HepG2 (cell line): ENCODE measurements around the gene CDC25C. TPM values are rescaled to one million over a fixed set of nuclear protein-coding genes. Genes with fewer than 3 reads are reported as not detected.

Experiments used
- AKAP8 ChIP-seq: sonication (generic); formaldehyde crosslinking; IDR thresholded peaks from 2 replicates; pipeline ENCODE4 v1.5.1; 2020; ENCODE audit warnings: mild to moderate bottlenecking, missing genetic modification reagents
- ELF3 ChIP-seq: IDR thresholded peaks from 2 replicates; pipeline ENCODE4 v1.6.1; 2016; ENCODE audit warnings: missing genetic modification reagents, missing compliant biosample characterization
- JUNB ChIP-seq: sonication (generic); formaldehyde crosslinking; IDR thresholded peaks from 2 replicates; pipeline ENCODE4 v1.8.0; 2022; ENCODE audit warnings: missing genetic modification reagents, mild to moderate bottlenecking, borderline replicate concordance
- MTA1 ChIP-seq: sonication (generic); formaldehyde crosslinking; IDR thresholded peaks from 2 replicates; pipeline ENCODE4 v1.4.0; 2020; ENCODE audit warnings: missing genetic modification reagents, mild to moderate bottlenecking, borderline replicate concordance
- PCBP1 ChIP-seq: fragments of 200-400 bp; formaldehyde crosslinking; IDR thresholded peaks from 2 replicates; pipeline ENCODE4 v1.6.1; 2017; ENCODE audit warnings: mild to moderate bottlenecking, low read depth, low read length, borderline replicate concordance
- RBFOX2 ChIP-seq: fragments of 200-400 bp; formaldehyde crosslinking; IDR thresholded peaks from 2 replicates; pipeline ENCODE4 v1.6.1; 2017; ENCODE audit warnings: low read depth, mild to moderate bottlenecking, low read length
- TARDBP ChIP-seq: sonication (generic); formaldehyde crosslinking; IDR thresholded peaks from 2 replicates; pipeline ENCODE4 v1.8.0; 2022; ENCODE audit warnings: mild to moderate bottlenecking, missing genetic modification reagents
- XRCC5 ChIP-seq: fragments of 200-400 bp; formaldehyde crosslinking; optimal IDR thresholded peaks from 2 replicates; pipeline ENCODE3; 2017; ENCODE audit warnings: mild to moderate bottlenecking, low read length
- YEATS2 ChIP-seq: sonication (generic); formaldehyde crosslinking; IDR thresholded peaks from 2 replicates; pipeline ENCODE4 v1.4.0; 2020; ENCODE audit warnings: missing genetic modification reagents, borderline replicate concordance
- ZBTB21 ChIP-seq: sonication (generic); formaldehyde crosslinking; IDR thresholded peaks from 2 replicates; pipeline ENCODE4 v1.4.0; 2020; ENCODE audit warnings: missing genetic modification reagents
- ZFP36L1 ChIP-seq: sonication (generic); formaldehyde crosslinking; IDR thresholded peaks from 2 replicates; pipeline ENCODE4 v1.8.0; 2022; ENCODE audit warnings: mild to moderate bottlenecking, missing genetic modification reagents, moderate library complexity
- ZFP41 ChIP-seq: sonication (generic); formaldehyde crosslinking; IDR thresholded peaks from 2 replicates; pipeline ENCODE4 v1.4.0; 2020; ENCODE audit warnings: mild to moderate bottlenecking, missing genetic modification reagents, borderline replicate concordance
- ZMYM2 ChIP-seq: sonication (generic); formaldehyde crosslinking; IDR thresholded peaks from 2 replicates; pipeline ENCODE4 v1.8.0; 2022; ENCODE audit warnings: mild to moderate bottlenecking, missing genetic modification reagents
- ZNF101 ChIP-seq: sonication (generic); formaldehyde crosslinking; IDR thresholded peaks from 2 replicates; pipeline ENCODE4 v1.4.0; 2020; ENCODE audit warnings: mild to moderate bottlenecking, low read depth, missing genetic modification reagents, borderline replicate concordance
- ZNF30 ChIP-seq: sonication (generic); formaldehyde crosslinking; IDR thresholded peaks from 2 replicates; pipeline ENCODE4 v1.5.0; 2020; ENCODE audit warnings: mild to moderate bottlenecking, missing genetic modification reagents
- ZNF564 ChIP-seq: sonication (generic); formaldehyde crosslinking; IDR thresholded peaks from 2 replicates; pipeline ENCODE4 v1.8.1; 2023; ENCODE audit warnings: mild to moderate bottlenecking, missing genetic modification reagents
- ZNF629 ChIP-seq: sonication (generic); formaldehyde crosslinking; conservative IDR thresholded peaks from 2 replicates; pipeline ENCODE4 v1.5.0; 2020; ENCODE audit warnings: missing genetic modification reagents
- ZNF724P ChIP-seq: sonication (generic); formaldehyde crosslinking; IDR thresholded peaks from 2 replicates; pipeline ENCODE4 v1.8.0; 2022; ENCODE audit warnings: missing genetic modification reagents, borderline replicate concordance
- ZNF761 ChIP-seq: sonication (generic); formaldehyde crosslinking; conservative IDR thresholded peaks from 2 replicates; pipeline ENCODE4 v1.4.0; 2020; ENCODE audit warnings: mild to moderate bottlenecking, missing genetic modification reagents
- polyA plus RNA-seq, 8 experiments: library from polyadenylated mRNA; depleted of rRNA in 3 of 8; stranded (reverse) in 7 of 8; unstranded in 1 of 8; fragments of >200 nt; fragmentation: Illumina TruSeq in 4 of 8; extraction: Trizol in 4 of 8; gene quantifications; 2 replicates each; pipeline versions ENCODE4 v1.2.1 to v1.2.3, GENCODE V29; 2011 to 2016; ENCODE audit warnings: low read depth in 4 of 8, missing spikeins in 1 of 8, mixed read lengths in 1 of 8; ENCODE audit not compliant: insufficient read depth in 1 of 8
- total RNA-seq, 5 experiments: library from RNA; depleted of rRNA; stranded (reverse); fragments of >200 nt; fragmentation: Illumina TruSeq; extraction: Trizol; gene quantifications; 2 replicates each; pipeline ENCODE4 v1.2.3, GENCODE V29; 2016; ENCODE audit warnings: low read depth in 1 of 5
- TF ChIP-seq, protein P1 (sequence below): IDR thresholded peaks from 2 replicates; pipeline ENCODE4 v1.6.1; 2018; ENCODE audit warnings: missing genetic modification reagents, mild to moderate bottlenecking, missing compliant biosample characterization
- TF ChIP-seq, protein P2 (sequence below): sonication (generic); formaldehyde crosslinking; conservative IDR thresholded peaks from 2 replicates; pipeline ENCODE4 v1.8.0; 2022; ENCODE audit warnings: low read depth, missing genetic modification reagents
- TF ChIP-seq, protein P3 (sequence below): sonication (generic); formaldehyde crosslinking; IDR thresholded peaks from 2 replicates; pipeline ENCODE4 v1.4.0; 2020; ENCODE audit warnings: mild to moderate bottlenecking, missing genetic modification reagents
- TF ChIP-seq, protein P4 (sequence below): sonication (generic); formaldehyde crosslinking; IDR thresholded peaks from 2 replicates; pipeline ENCODE4 v1.5.1; 2020; ENCODE audit warnings: mild to moderate bottlenecking, missing genetic modification reagents, moderate library complexity
- TF ChIP-seq, protein P5 (sequence below): IDR thresholded peaks from 2 replicates; pipeline ENCODE4 v1.6.1; 2016; ENCODE audit warnings: low read depth, borderline replicate concordance

Gene CDC25C
- total and polyA plus RNA-seq, 2 of the 13 experiments (the other 11 are each of a cell fraction or from before 2014, with no cell fraction given): 17.7 to 27.6 TPM

DNA sequence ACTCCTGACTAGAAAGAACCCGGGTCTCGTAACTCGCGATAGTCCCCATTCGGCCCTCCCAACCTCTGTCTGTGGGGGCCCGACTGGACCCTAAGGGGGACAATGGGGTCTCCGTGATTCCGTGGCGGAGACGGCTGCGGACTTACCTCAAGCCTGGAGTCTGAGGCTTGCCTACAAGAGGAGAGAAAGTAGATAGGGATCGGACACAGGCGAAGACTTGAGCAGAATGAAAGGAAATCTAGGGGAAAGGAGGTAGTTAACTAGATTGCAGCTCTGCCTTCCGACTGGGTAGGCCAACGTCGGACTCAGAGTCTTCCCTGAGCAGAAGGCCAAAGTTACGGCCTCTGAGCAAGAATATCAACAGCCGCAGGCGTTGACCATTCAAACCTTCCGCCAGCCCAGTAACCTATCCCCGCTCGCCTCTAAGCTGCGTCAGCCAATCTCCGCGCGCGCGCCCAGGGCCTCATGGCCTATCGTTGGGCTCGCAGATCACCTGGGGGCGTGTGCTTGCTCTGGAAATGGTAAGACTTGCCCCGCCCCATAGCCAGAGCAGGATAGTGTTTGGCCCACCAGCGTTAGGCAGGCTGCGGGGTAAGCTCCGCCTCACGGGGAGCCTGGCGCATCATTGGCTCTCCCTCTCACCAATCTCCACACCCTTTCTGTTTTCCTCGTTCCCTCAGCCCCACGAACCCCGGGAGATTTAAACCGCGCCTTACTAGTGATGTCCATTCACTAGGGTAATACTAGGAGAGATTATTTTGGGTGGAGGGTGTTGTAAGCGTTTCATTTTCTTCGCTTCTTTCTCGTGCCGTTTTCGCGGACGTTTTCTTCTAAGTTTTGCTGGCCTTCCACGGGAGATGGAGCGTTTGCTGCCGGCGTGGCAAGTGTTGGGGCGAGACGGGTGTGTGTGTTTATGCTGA lies at the start of gene CDC25C (continued):
- TF ChIP-seq, protein P1, sequence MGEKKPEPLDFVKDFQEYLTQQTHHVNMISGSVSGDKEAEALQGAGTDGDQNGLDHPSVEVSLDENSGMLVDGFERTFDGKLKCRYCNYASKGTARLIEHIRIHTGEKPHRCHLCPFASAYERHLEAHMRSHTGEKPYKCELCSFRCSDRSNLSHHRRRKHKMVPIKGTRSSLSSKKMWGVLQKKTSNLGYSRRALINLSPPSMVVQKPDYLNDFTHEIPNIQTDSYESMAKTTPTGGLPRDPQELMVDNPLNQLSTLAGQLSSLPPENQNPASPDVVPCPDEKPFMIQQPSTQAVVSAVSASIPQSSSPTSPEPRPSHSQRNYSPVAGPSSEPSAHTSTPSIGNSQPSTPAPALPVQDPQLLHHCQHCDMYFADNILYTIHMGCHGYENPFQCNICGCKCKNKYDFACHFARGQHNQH: peak; percentile 18; the same call in 1 of the 2 replicates
- TF ChIP-seq ZNF30 (CRISPR knock-in tag) (no peak), XRCC5 (peak; percentile 65), ZNF761 (CRISPR knock-in tag) (0 out of 2 replicates have a peak, but pooled peaks have one; percentile 31), ZNF724P (CRISPR knock-in tag) (peak; percentile 77; the same call in 1 of the 2 replicates), ZFP41 (CRISPR knock-in tag) (no peak), PCBP1 (no peak), AKAP8 (CRISPR knock-in tag) (0 out of 2 replicates have a peak, but pooled peaks have one; percentile 23), ZMYM2 (CRISPR knock-in tag) (no peak), ZBTB21 (CRISPR knock-in tag) (no peak), ZNF564 (CRISPR knock-in tag) (0 out of 2 replicates have a peak, but pooled peaks have one; percentile 24), ZNF101 (CRISPR knock-in tag) (no peak), ZNF629 (CRISPR knock-in tag) (0 out of 2 replicates have a peak, but pooled peaks have one; percentile 32), JUNB (no peak), YEATS2 (CRISPR knock-in tag) (no peak; the same call in 1 of the 2 replicates), MTA1 (0 out of 2 replicates have a peak, but pooled peaks have one; percentile 50), ELF3 (peak; percentile 61), RBFOX2 (0 out of 2 replicates have a peak, but pooled peaks have one; percentile 26), TARDBP (CRISPR knock-in tag) (no peak), ZFP36L1 (CRISPR knock-in tag) (no peak; the same call in none of the 2 replicates)
- TF ChIP-seq, protein P2, sequence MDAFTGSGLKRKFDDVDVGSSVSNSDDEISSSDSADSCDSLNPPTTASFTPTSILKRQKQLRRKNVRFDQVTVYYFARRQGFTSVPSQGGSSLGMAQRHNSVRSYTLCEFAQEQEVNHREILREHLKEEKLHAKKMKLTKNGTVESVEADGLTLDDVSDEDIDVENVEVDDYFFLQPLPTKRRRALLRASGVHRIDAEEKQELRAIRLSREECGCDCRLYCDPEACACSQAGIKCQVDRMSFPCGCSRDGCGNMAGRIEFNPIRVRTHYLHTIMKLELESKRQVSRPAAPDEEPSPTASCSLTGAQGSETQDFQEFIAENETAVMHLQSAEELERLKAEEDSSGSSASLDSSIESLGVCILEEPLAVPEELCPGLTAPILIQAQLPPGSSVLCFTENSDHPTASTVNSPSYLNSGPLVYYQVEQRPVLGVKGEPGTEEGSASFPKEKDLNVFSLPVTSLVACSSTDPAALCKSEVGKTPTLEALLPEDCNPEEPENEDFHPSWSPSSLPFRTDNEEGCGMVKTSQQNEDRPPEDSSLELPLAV (CRISPR knock-in tag): no peak
- TF ChIP-seq, protein P3, sequence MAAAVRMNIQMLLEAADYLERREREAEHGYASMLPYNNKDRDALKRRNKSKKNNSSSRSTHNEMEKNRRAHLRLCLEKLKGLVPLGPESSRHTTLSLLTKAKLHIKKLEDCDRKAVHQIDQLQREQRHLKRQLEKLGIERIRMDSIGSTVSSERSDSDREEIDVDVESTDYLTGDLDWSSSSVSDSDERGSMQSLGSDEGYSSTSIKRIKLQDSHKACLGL (CRISPR knock-in tag): peak; percentile 72; the same call in 1 of the 2 replicates
- TF ChIP-seq, protein P4, sequence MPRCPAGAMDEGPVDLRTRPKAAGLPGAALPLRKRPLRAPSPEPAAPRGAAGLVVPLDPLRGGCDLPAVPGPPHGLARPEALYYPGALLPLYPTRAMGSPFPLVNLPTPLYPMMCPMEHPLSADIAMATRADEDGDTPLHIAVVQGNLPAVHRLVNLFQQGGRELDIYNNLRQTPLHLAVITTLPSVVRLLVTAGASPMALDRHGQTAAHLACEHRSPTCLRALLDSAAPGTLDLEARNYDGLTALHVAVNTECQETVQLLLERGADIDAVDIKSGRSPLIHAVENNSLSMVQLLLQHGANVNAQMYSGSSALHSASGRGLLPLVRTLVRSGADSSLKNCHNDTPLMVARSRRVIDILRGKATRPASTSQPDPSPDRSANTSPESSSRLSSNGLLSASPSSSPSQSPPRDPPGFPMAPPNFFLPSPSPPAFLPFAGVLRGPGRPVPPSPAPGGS: no peak; the same call in 1 of the 2 replicates
- TF ChIP-seq, protein P5, sequence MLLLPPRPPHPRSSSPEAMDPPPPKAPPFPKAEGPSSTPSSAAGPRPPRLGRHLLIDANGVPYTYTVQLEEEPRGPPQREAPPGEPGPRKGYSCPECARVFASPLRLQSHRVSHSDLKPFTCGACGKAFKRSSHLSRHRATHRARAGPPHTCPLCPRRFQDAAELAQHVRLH: no peak
